B cell (primary cell): Measurements from ENCODE around the gene PRL. TPM values are rescaled to one million over a fixed set of nuclear protein-coding genes. Genes with fewer than 3 reads are reported as not detected.

Source experiments
- ATAC-seq: fragments of 200-7000 bp; cut with Tn5 transposase; one replicate; pipeline ENCODE4 v1.10.0; 2021; ENCODE audit warnings: low read depth, mild to moderate bottlenecking, moderate number of reproducible peaks, moderate library complexity
- CTCF ChIA-PET: fragments of 350-600 bp; sonication (Branson Sonifier 250); formaldehyde crosslinking; loops from one replicate; lab custom pipeline; 2021; ENCODE audit warnings: antibody characterized with exemption, inconsistent platforms; lab: Charles Lee
- POLR2A ChIA-PET: fragments of 350-600 bp; sonication (Branson Sonifier 250); formaldehyde crosslinking; loops from one replicate; lab custom pipeline; 2021; ENCODE audit warnings: antibody characterized with exemption; lab: Charles Lee
- DNase-seq: peaks from one replicate; pipeline ENCODE4 v3.0.0; 2013
- H2AFZ ChIP-seq: 2 replicates; pipeline ENCODE4 v1.6.1; 2012; ENCODE audit warnings: mild to moderate bottlenecking, low read depth, low read length; ENCODE audit not compliant: insufficient read depth, poor library complexity, severe bottlenecking
- H3K27ac ChIP-seq, 2 donors: 1 replicate in 1 of 2; 2 replicates in 1 of 2; pipeline ENCODE4 v1.5.1; 2012 to 2013; ENCODE audit warnings: low read length in 2 of 2, mild to moderate bottlenecking in 2 of 2, moderate library complexity in 1 of 2
- H3K27me3 ChIP-seq, 4 experiments: fragments of 200-600 bp in 1 of 4; sonication (generic) in 1 of 4; replicated peaks in 1 of 4; 1 replicate in 2 of 4; 2 replicates in 2 of 4; pipeline versions ENCODE4 v1.6.1 to v1.7.0; 2013 to 2016; ENCODE audit warnings: low read length in 3 of 4, mild to moderate bottlenecking in 2 of 4, mixed read lengths in 1 of 4, moderate library complexity in 1 of 4; ENCODE audit not compliant: insufficient read depth in 4 of 4, control insufficient read depth in 3 of 4; ENCODE audit errors: control extremely low read depth in 1 of 4
- H3K36me3 ChIP-seq, 2 experiments: replicated peaks in 1 of 2; 1 replicate in 1 of 2; 2 replicates in 1 of 2; pipeline versions ENCODE4 v1.6.1 to v1.7.1; 2013; ENCODE audit warnings: low read length in 1 of 2; ENCODE audit not compliant: insufficient read depth in 2 of 2, control insufficient read depth in 1 of 2; ENCODE audit errors: control extremely low read depth in 1 of 2, extremely low read depth in 1 of 2
- H3K4me1 ChIP-seq, 2 donors: fragments of 200-600 bp in 1 of 2; sonication (generic) in 1 of 2; 1 replicate in 1 of 2; 2 replicates in 1 of 2; pipeline versions ENCODE4 v1.5.1 to v1.6.1; 2013 to 2017; ENCODE audit warnings: low read length in 2 of 2; ENCODE audit not compliant: control insufficient read depth in 2 of 2, insufficient read depth in 2 of 2
- H3K4me2 ChIP-seq: replicated peaks from 2 replicates; pipeline ENCODE3; 2012; ENCODE audit warnings: mild to moderate bottlenecking, low read depth, low read length; ENCODE audit not compliant: poor library complexity, severe bottlenecking
- H3K4me3 ChIP-seq, 5 experiments: fragments of 200-600 bp in 1 of 5; sonication (generic) in 1 of 5; 1 replicate in 3 of 5; 2 replicates in 2 of 5; pipeline versions ENCODE4 v1.5.1 to v1.7.0; 2011 to 2016; ENCODE audit warnings: low read length in 4 of 5, mild to moderate bottlenecking in 4 of 5, low read depth in 2 of 5, control low read depth in 1 of 5, moderate library complexity in 1 of 5; ENCODE audit not compliant: insufficient read depth in 1 of 5; ENCODE audit errors: control extremely low read depth in 1 of 5, extremely low read depth in 1 of 5
- H3K79me2 ChIP-seq: fragments of 200-600 bp; sonication (generic); one replicate; pipeline ENCODE4 v1.6.0; 2016; ENCODE audit warnings: low read length; ENCODE audit not compliant: control insufficient read depth, insufficient read depth
- H3K9ac ChIP-seq: fragments of 200-600 bp; sonication (generic); 2 replicates; pipeline ENCODE4 v1.6.1; 2017; ENCODE audit warnings: mild to moderate bottlenecking, low read length, moderate library complexity
- H3K9me3 ChIP-seq, 3 donors: one replicate each; pipeline versions ENCODE4 v1.6.1 to v1.7.1; 2013; ENCODE audit warnings: low read length in 2 of 3; ENCODE audit not compliant: control insufficient read depth in 2 of 3, insufficient read depth in 1 of 3; ENCODE audit errors: control extremely low read depth in 1 of 3
- H4K20me1 ChIP-seq: 2 replicates; pipeline ENCODE4 v1.6.0; 2012; ENCODE audit warnings: mild to moderate bottlenecking, low read length; ENCODE audit not compliant: insufficient read depth, control insufficient read depth, poor library complexity, severe bottlenecking
- H3K27ac Mint-ChIP-seq: one replicate; pipeline ENCODE4 v1.8.0; 2021; ENCODE audit warnings: mixed read lengths
- H3K27me3 Mint-ChIP-seq: one replicate; pipeline ENCODE4 v1.8.0; 2021; ENCODE audit warnings: mixed read lengths
- H3K4me1 Mint-ChIP-seq: one replicate; pipeline ENCODE4 v1.8.0; 2021; ENCODE audit warnings: mixed read lengths
- H3K4me3 Mint-ChIP-seq: one replicate; pipeline ENCODE4 v1.8.0; 2021; ENCODE audit warnings: mixed read lengths
- H3K9me3 Mint-ChIP-seq: one replicate; pipeline ENCODE4 v1.8.0; 2022; ENCODE audit warnings: mixed read lengths; ENCODE audit not compliant: insufficient read depth
- CTCF ChIP-seq: fragments of 200-600 bp; IDR thresholded peaks from one replicate; pipeline ENCODE4 v1.8.0; 2022; ENCODE audit warnings: antibody characterized with exemption, mild to moderate bottlenecking
- EZH2 ChIP-seq: IDR thresholded peaks from 2 replicates; pipeline ENCODE4 v1.6.1; 2012; ENCODE audit warnings: borderline replicate concordance, low read depth, mild to moderate bottlenecking, moderate library complexity, low read length; ENCODE audit not compliant: insufficient read depth, poor library complexity, severe bottlenecking
- WGBS: methylation state at CpG from one replicate; pipeline ENCODE4 v1.1.5; 2013; ENCODE audit warnings: missing lambda C conversion rate; ENCODE audit not compliant: insufficient coverage; 5-methylcytosine and 5-hydroxymethylcytosine counted together
- intact Hi-C: fragments of 100-400 bp; cut with micrococcal nuclease; formaldehyde crosslinking; loops from one replicate; pipeline ENCODE4 v1.10.0; 2022
- polyA plus RNA-seq: library from polyadenylated mRNA; depleted of rRNA; stranded (reverse); fragments of >200 nt; gene quantifications from 2 replicates; pipeline ENCODE4 v1.2.3, GENCODE V29; 2012
- total RNA-seq, 2 donors: library from RNA; stranded (reverse); fragments of 120-200 nt in 1 of 2; gene quantifications; 1 replicate in 1 of 2; 2 replicates in 1 of 2; pipeline versions ENCODE4 v1.2.3 to v1.2.4, GENCODE V29; 2013 to 2022

PRL gene
- total and polyA plus RNA-seq, 2 donors (not counting 1 experiment from before 2014, with no cell fraction given), result not detected

- Histone ChIP-seq H4K20me1 (no peaks in the 10 kb centered on the region), H3K27me3 (no peaks in the 10 kb centered on the region), H3K9me3 (no peaks in the 10 kb centered on the region), H3K27ac (no peak overlapping the region), H3K36me3 (no peaks in the 10 kb centered on the region), H3K4me1 (no peaks in the 10 kb centered on the region), H3K4me2 (no peak overlapping the region), H3K4me3 (no peak overlapping the region), H3K9ac (no peak overlapping the region), H2AFZ (no peak overlapping the region), H3K79me2 (no peaks in the 10 kb centered on the region)
- intact Hi-C loops, result no loop called here
- ChIA-PET CTCF (no interaction called here), POLR2A (no interaction called here)
- no peak overlapping the region for H3K27ac Mint-ChIP-seq
- H3K9me3 Mint-ChIP-seq, result no peaks in the 10 kb centered on the region
- H3K27me3 Mint-ChIP-seq, result no peaks in the 10 kb centered on the region
- H3K4me3 Mint-ChIP-seq, result no peak overlapping the region
- no peak for ATAC-seq
- no peaks in the 10 kb centered on the region for H3K4me1 Mint-ChIP-seq
- TF ChIP-seq EZH2 (no peak), CTCF (no peak)
- 80% methylated on average over 1 of the region's 9 CpGs for WGBS
- no peak for DNase-seq
These were observed 1.7 kb downstream of the PRL start for GRCh38 chr6:22295145-22295544.

DNA sequence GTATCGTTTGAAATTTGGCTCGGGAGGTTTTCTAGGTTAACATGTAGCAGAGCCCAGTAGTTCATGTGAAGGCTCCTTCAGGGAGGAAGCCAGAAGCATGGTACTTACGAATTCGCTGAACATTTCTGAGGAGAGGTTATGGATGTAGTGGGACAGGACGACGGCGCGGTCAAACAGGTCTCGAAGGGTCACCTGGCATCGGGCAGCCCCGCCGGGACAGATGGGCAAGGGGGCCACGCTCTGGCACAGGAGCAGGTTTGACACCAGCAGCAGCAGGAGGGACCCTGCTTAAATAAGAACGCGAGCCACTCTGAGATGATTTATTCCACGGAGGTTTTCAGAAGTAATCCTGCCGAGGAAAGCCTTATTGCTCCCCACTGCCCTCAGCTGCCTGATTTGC, 2.5 kb downstream of the PRL start:
- ATAC-seq (no peak), DNase-seq (no peak)
- Histone ChIP-seq H3K79me2 (no peaks in the 10 kb centered on the region), H3K4me1 (no peaks in the 10 kb centered on the region), H3K27me3 (no peaks in the 10 kb centered on the region), H3K27ac (no peak overlapping the region), H3K4me3 (no peak overlapping the region), H3K9me3 (no peaks in the 10 kb centered on the region), H3K36me3 (no peaks in the 10 kb centered on the region), H3K4me2 (no peak overlapping the region), H4K20me1 (no peaks in the 10 kb centered on the region), H2AFZ (no peak overlapping the region), H3K9ac (no peak overlapping the region)
- CTCF ChIA-PET, result no interaction called here
- Mint-ChIP-seq H3K9me3 (no peaks in the 10 kb centered on the region), H3K27me3 (no peaks in the 10 kb centered on the region), H3K4me1 (no peaks in the 10 kb centered on the region), H3K4me3 (no peak overlapping the region), H3K27ac (no peak overlapping the region)
- POLR2A ChIA-PET, result no interaction called here
- intact Hi-C loops, result no loop called here
- WGBS, result 95% methylated on average over 16 of the region's 17 CpGs
- no peak for TF ChIP-seq EZH2
- no peak for TF ChIP-seq CTCF
